HUES6 (cell line): ENCODE measurements around the gene PPIF.

Experiments
- H3K27ac ChIP-seq: 2 replicates; pipeline ENCODE4 v1.7.0; 2013; ENCODE audit warnings: low read depth, mild to moderate bottlenecking, low read length, inconsistent platforms
- H3K27me3 ChIP-seq: 2 replicates; pipeline ENCODE4 v1.6.1; 2013; ENCODE audit warnings: low read length; ENCODE audit not compliant: control insufficient read depth, insufficient read depth
- H3K36me3 ChIP-seq: 2 replicates; pipeline ENCODE4 v1.6.1; 2013; ENCODE audit warnings: low read length; ENCODE audit not compliant: control insufficient read depth, insufficient read depth
- H3K4me1 ChIP-seq: 2 replicates; pipeline ENCODE4 v1.6.1; 2013; ENCODE audit warnings: low read length; ENCODE audit not compliant: control insufficient read depth, insufficient read depth
- H3K4me3 ChIP-seq: 2 replicates; pipeline ENCODE4 v1.5.1; 2013; ENCODE audit warnings: low read depth, low read length
- H3K9ac ChIP-seq: one replicate; pipeline ENCODE4 v1.6.1; 2013; ENCODE audit warnings: mild to moderate bottlenecking, low read length
- H3K9me3 ChIP-seq: 2 replicates; pipeline ENCODE4 v1.6.1; 2013; ENCODE audit warnings: low read depth, low read length; ENCODE audit not compliant: control insufficient read depth, insufficient read depth

Gene PPIF

GRCh38 chr10:79322616-79323543 is 24.4 kb upstream of the PPIF start:
- Histone ChIP-seq H3K36me3 (no peaks in the 10 kb centered on the region), H3K4me1 (peaks cover 8% of the 10 kb centered on the region), H3K9ac (no peak overlapping the region), H3K27me3 (no peaks in the 10 kb centered on the region), H3K9me3 (peaks cover 2% of the 10 kb centered on the region; the same call in 1 of the 2 replicates), H3K4me3 (no peak overlapping the region), H3K27ac (no peak overlapping the region)

- 0 out of 2 replicates have a peak, but pooled peaks cover 1% of the 10 kb centered on the region for H3K4me1 ChIP-seq
- no peak overlapping the region for H3K27ac ChIP-seq
- no peaks in the 10 kb centered on the region for H3K27me3 ChIP-seq
- peaks cover 2% of the 10 kb centered on the region; the same call in 1 of the 2 replicates for H3K9me3 ChIP-seq
- no peak overlapping the region for H3K4me3 ChIP-seq
- H3K9ac ChIP-seq, result no peak overlapping the region
- H3K36me3 ChIP-seq, result no peaks in the 10 kb centered on the region
Observed at GRCh38 chr10:79323602-79324001, 23.7 kb upstream of the PPIF start.

GRCh38 chr10:79324032-79324695 is 23.1 kb upstream of the PPIF start:
- no peaks in the 10 kb centered on the region for H3K9me3 ChIP-seq
- H3K36me3 ChIP-seq, result no peaks in the 10 kb centered on the region
- no peaks in the 10 kb centered on the region for H3K27me3 ChIP-seq
- H3K27ac ChIP-seq, result no peak overlapping the region
- H3K4me1 ChIP-seq, result no peaks in the 10 kb centered on the region
- no peak overlapping the region for H3K4me3 ChIP-seq
- H3K9ac ChIP-seq, result no peak overlapping the region

DNA sequence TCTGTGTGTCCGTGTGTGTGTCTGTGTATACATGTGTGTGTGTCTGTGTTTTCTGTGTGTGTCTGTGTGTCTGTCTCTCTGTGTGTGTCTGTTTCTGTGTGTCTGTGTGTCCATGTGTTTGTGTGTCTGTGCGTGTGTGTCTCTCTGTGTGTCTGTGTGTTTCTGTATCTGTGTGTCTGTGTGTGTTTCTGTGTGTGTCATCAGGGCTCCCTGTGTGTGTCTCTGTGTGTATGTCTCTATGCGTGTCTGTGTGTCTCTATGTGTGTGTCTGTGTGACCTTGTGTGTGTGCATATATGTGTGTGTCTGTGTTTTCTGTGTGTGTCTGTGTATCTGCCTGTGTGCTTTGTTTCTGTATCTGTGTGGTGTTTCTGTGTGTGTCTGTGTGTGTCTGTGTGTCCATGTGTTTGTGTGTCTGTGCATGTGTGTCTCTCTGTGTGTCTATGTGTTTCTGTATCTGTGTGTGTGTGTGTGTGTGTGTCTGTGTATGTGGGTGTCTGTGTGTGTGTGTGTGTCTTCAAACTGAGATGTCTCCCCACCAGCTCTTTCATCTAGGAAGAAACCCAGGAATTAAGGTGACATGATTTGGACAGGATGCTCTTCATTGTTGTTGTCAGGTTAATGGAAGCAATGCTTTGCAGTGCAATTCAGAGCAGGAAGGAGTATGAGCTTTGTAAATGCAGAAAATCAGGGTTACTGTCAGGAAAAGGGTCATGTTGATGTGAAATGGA is 20.7 kb upstream of the PPIF start:
- H3K9ac ChIP-seq, result no peak overlapping the region
- H3K27ac ChIP-seq, result no peak overlapping the region
- H3K27me3 ChIP-seq, result no peaks in the 10 kb centered on the region
- no peaks in the 10 kb centered on the region for H3K9me3 ChIP-seq
- H3K4me3 ChIP-seq, result no peak overlapping the region
- no peaks in the 10 kb centered on the region for H3K4me1 ChIP-seq
- H3K36me3 ChIP-seq, result no peaks in the 10 kb centered on the region

GRCh38 chr10:79327090-79327457 is 20.2 kb upstream of the PPIF start:
- H3K27ac ChIP-seq, result no peak overlapping the region
- H3K4me3 ChIP-seq, result no peak overlapping the region
- H3K36me3 ChIP-seq, result no peaks in the 10 kb centered on the region
- no peaks in the 10 kb centered on the region for H3K9me3 ChIP-seq
- H3K4me1 ChIP-seq, result no peaks in the 10 kb centered on the region
- no peak overlapping the region for H3K9ac ChIP-seq
- H3K27me3 ChIP-seq, result no peaks in the 10 kb centered on the region

- Histone ChIP-seq H3K27me3 (no peaks in the 10 kb centered on the region), H3K36me3 (no peaks in the 10 kb centered on the region), H3K4me3 (no peak overlapping the region), H3K4me1 (no peaks in the 10 kb centered on the region), H3K27ac (no peak overlapping the region), H3K9ac (no peak overlapping the region), H3K9me3 (no peaks in the 10 kb centered on the region; the same call in 1 of the 2 replicates)
Observed at GRCh38 chr10:79328147-79328701, 19.0 kb upstream of the PPIF start.

DNA sequence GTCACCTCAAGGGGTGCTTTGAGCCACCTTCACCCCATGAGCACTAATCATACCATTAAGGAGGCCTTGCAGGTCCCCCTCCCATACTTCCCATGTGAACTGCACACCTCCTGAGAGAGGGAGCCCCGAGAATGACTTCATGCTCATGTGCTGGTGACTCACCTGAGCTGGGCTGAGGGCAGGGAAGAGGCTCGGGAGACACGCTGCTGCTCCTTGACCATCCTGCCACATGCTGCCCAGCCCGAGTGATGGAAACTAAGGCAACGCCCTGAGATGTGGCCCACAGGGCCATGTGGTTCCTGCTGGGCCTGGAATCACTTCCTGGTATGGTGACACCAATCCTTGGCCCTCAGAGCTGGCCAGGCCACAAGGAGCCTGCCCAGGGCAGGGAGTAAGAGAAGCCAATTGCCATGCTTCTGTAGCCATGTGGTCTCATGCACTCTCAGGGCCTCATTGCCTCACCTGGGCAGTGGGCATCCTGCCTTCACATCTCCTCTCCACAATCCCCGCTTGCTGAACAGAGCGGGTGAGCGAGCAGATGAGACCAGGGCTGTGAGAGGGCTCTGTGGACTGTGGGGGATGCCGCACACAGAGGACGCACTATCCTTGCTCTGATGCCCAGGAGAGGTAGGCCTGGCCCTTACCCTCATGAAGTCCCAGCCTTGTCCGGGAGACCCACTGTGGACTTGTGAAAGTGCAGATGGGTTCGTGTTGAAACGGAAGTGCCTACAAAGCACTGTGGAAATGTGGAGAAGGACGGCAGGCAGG is 18.3 kb upstream of the PPIF start:
- no peaks in the 10 kb centered on the region for H3K27me3 ChIP-seq
- no peaks in the 10 kb centered on the region for H3K36me3 ChIP-seq
- H3K27ac ChIP-seq, result no peak overlapping the region
- no peaks in the 10 kb centered on the region; the same call in 1 of the 2 replicates for H3K9me3 ChIP-seq
- no peak overlapping the region for H3K9ac ChIP-seq
- H3K4me3 ChIP-seq, result no peak overlapping the region
- no peaks in the 10 kb centered on the region for H3K4me1 ChIP-seq

DNA sequence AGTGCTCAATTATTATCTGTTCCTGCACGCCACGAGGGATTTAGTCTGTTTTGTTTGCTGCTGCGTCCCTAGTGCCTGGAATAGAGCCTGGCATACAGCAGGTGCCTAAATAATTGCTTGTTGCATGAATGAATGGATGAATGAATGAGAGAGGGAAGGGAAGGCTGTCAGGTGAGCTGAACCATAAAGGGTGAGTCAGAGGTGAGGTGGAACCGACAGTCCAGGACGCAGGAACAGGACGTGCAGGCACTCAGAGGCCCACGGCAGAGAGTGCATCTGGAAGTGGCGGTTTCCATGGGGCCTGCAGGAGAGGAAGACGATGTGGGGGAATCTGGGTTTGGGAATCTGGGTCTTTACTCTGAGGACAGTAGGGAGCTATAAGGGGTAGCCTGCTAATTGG is 17.7 kb upstream of the PPIF start:
- no peaks in the 10 kb centered on the region; the same call in 1 of the 2 replicates for H3K9me3 ChIP-seq
- H3K36me3 ChIP-seq, result no peaks in the 10 kb centered on the region
- no peak overlapping the region for H3K4me3 ChIP-seq
- no peak overlapping the region for H3K27ac ChIP-seq
- H3K4me1 ChIP-seq, result no peaks in the 10 kb centered on the region
- no peak overlapping the region for H3K9ac ChIP-seq
- no peaks in the 10 kb centered on the region for H3K27me3 ChIP-seq

GRCh38 chr10:79331226-79331625 is 16.0 kb upstream of the PPIF start:
- H3K4me1 ChIP-seq, result peaks cover 7% of the 10 kb centered on the region; the same call in 1 of the 2 replicates
- no peaks in the 10 kb centered on the region for H3K27me3 ChIP-seq
- no peaks in the 10 kb centered on the region for H3K36me3 ChIP-seq
- H3K9me3 ChIP-seq, result no peaks in the 10 kb centered on the region; the same call in 1 of the 2 replicates
- no peak overlapping the region for H3K4me3 ChIP-seq
- no peak overlapping the region for H3K27ac ChIP-seq
- no peak overlapping the region for H3K9ac ChIP-seq

- H3K9ac ChIP-seq, result no peak overlapping the region
- no peaks in the 10 kb centered on the region; the same call in 1 of the 2 replicates for H3K9me3 ChIP-seq
- peaks cover 11% of the 10 kb centered on the region; the same call in 1 of the 2 replicates for H3K4me1 ChIP-seq
- no peaks in the 10 kb centered on the region for H3K27me3 ChIP-seq
- H3K36me3 ChIP-seq, result no peaks in the 10 kb centered on the region
- no peak overlapping the region for H3K27ac ChIP-seq
- no peak overlapping the region for H3K4me3 ChIP-seq
Observed at GRCh38 chr10:79331709-79332108, 15.6 kb upstream of the PPIF start.
